Karpas-422 (cell line): ENCODE data around the gene TRIM47. TPM values are rescaled to one million over a fixed set of nuclear protein-coding genes. Genes with fewer than 3 reads are reported as not detected.
"Not testable (repeated sequence)": the region's sequence is repeated elsewhere in the genome, so short reads cannot be mapped to it uniquely, and the experiment has no call there.

Experiments used
- DNase-seq: peaks from one replicate; pipeline ENCODE4 v3.0.0-alpha.2; 2015
- H2AFZ ChIP-seq: fragments of 200-600 bp; sonication (generic); 2 replicates; pipeline ENCODE4 v1.6.1; 2014; ENCODE audit warnings: antibody characterized with exemption, low read length, mixed read lengths
- H3K27ac ChIP-seq: fragments of 200-600 bp; sonication (generic); 2 replicates; pipeline ENCODE4 v1.5.1; 2014; ENCODE audit warnings: mild to moderate bottlenecking, low read length, moderate library complexity
- H3K27me3 ChIP-seq: fragments of 200-600 bp; sonication (generic); 2 replicates; pipeline ENCODE4 v1.6.1; 2014; ENCODE audit warnings: low read length, mixed read lengths
- H3K36me3 ChIP-seq: fragments of 200-600 bp; sonication (generic); 2 replicates; pipeline ENCODE4 v1.6.1; 2014; ENCODE audit warnings: low read length, mixed read lengths; ENCODE audit not compliant: insufficient read depth
- H3K4me1 ChIP-seq: fragments of 200-600 bp; sonication (generic); 2 replicates; pipeline ENCODE4 v1.6.1; 2014; ENCODE audit warnings: mild to moderate bottlenecking, low read length, mixed read lengths
- H3K4me2 ChIP-seq: fragments of 200-600 bp; sonication (generic); 2 replicates; pipeline ENCODE4 v1.6.1; 2014; ENCODE audit warnings: low read length, low read depth, mild to moderate bottlenecking; ENCODE audit not compliant: poor library complexity, severe bottlenecking
- H3K4me3 ChIP-seq: fragments of 200-600 bp; sonication (generic); 2 replicates; pipeline ENCODE4 v1.5.1; 2014; ENCODE audit warnings: mild to moderate bottlenecking, antibody characterized with exemption, low read length, mixed read lengths
- H3K79me2 ChIP-seq: fragments of 200-600 bp; sonication (generic); 2 replicates; pipeline ENCODE4 v1.6.1; 2014; ENCODE audit warnings: mild to moderate bottlenecking, low read length, mixed read lengths
- H3K9ac ChIP-seq: fragments of 200-600 bp; sonication (generic); 2 replicates; pipeline ENCODE4 v1.6.0; 2014; ENCODE audit warnings: low read length
- H3K9me2 ChIP-seq: fragments of 200-600 bp; sonication (generic), shearing (Covaris generic); replicated peaks from 2 replicates; pipeline ENCODE4 v1.6.0; 2014; ENCODE audit warnings: mild to moderate bottlenecking, low read length, moderate library complexity; ENCODE audit not compliant: insufficient read depth
- H3K9me3 ChIP-seq: fragments of 300-700, 200-600 bp; sonication (generic); 2 replicates; pipeline ENCODE4 v1.6.1; 2014; ENCODE audit warnings: low read length, mixed read lengths
- H4K20me1 ChIP-seq: fragments of 200-600 bp; sonication (generic); 2 replicates; pipeline ENCODE4 v1.6.1; 2014; ENCODE audit warnings: mild to moderate bottlenecking, antibody characterized with exemption, low read length, low read depth; ENCODE audit not compliant: insufficient read depth
- total RNA-seq: library from RNA; depleted of rRNA; stranded (reverse); fragments of >200 nt; shearing (Covaris generic); gene quantifications from 2 replicates; pipeline ENCODE4 v1.2.3, GENCODE V29; 2014; ENCODE audit warnings: low replicate concordance

The TRIM47 gene
- total RNA-seq, 1 experiment from 2014 or later, result 7.9 TPM

GRCh38 chr17:75891605-75892555 lies 13.5 kb upstream of the TRIM47 start:
- Histone ChIP-seq H3K9ac (no peak overlapping the region), H3K79me2 (peaks cover 23% of the 10 kb centered on the region), H3K4me3 (no peak overlapping the region), H3K4me2 (no peak overlapping the region), H3K27ac (no peak overlapping the region), H4K20me1 (peaks cover 5% of the 10 kb centered on the region; the same call in 1 of the 2 replicates), H2AFZ (no peak overlapping the region), H3K36me3 (no peaks in the 10 kb centered on the region; the same call in 1 of the 2 replicates), H3K4me1 (peaks cover 19% of the 10 kb centered on the region), H3K9me3 (no peaks in the 10 kb centered on the region), H3K27me3 (no peaks in the 10 kb centered on the region), H3K9me2 (no peaks in the 10 kb centered on the region)
- DNase-seq, result no peak

GRCh38 chr17:75891022-75891604 lies 12.7 kb upstream of the TRIM47 start:
- Histone ChIP-seq H3K79me2 (peaks cover 20% of the 10 kb centered on the region), H3K36me3 (no peaks in the 10 kb centered on the region; the same call in 1 of the 2 replicates), H3K9me3 (no peaks in the 10 kb centered on the region), H3K4me2 (no peak overlapping the region), H3K27me3 (no peaks in the 10 kb centered on the region), H3K9ac (no peak overlapping the region), H4K20me1 (peaks cover 5% of the 10 kb centered on the region; the same call in 1 of the 2 replicates), H3K9me2 (no peaks in the 10 kb centered on the region), H3K4me1 (peaks cover 19% of the 10 kb centered on the region), H2AFZ (no peak overlapping the region), H3K4me3 (no peak overlapping the region), H3K27ac (no peak overlapping the region)
- DNase-seq, result no peak

- Histone ChIP-seq H3K9ac (no peak overlapping the region), H3K4me1 (peaks cover 6% of the 10 kb centered on the region), H3K27ac (no peak overlapping the region), H3K4me2 (no peak overlapping the region), H3K27me3 (no peaks in the 10 kb centered on the region), H3K9me3 (no peaks in the 10 kb centered on the region), H3K4me3 (no peak overlapping the region), H2AFZ (no peak overlapping the region), H3K9me2 (no peaks in the 10 kb centered on the region), H3K79me2 (peaks cover 4% of the 10 kb centered on the region), H4K20me1 (peaks cover 5% of the 10 kb centered on the region; the same call in 1 of the 2 replicates), H3K36me3 (no peaks in the 10 kb centered on the region; the same call in 1 of the 2 replicates)
- no peak for DNase-seq
Measured at GRCh38 chr17:75889454-75889853, 11.1 kb upstream of the TRIM47 start.

- no peak overlapping the region for H3K9ac ChIP-seq
- H3K9me2 ChIP-seq, result no peaks in the 10 kb centered on the region
- no peaks in the 10 kb centered on the region for H3K27me3 ChIP-seq
- no peak overlapping the region for H2AFZ ChIP-seq
- no peaks in the 10 kb centered on the region; the same call in 1 of the 2 replicates for H3K36me3 ChIP-seq
- H3K4me2 ChIP-seq, result no peak overlapping the region
- no peak overlapping the region for H3K4me3 ChIP-seq
- H3K79me2 ChIP-seq, result no peaks in the 10 kb centered on the region
- no peak overlapping the region for H3K27ac ChIP-seq
- DNase-seq, result no peak
- H4K20me1 ChIP-seq, result peaks cover 5% of the 10 kb centered on the region; the same call in 1 of the 2 replicates
- no peaks in the 10 kb centered on the region for H3K4me1 ChIP-seq
- no peaks in the 10 kb centered on the region for H3K9me3 ChIP-seq
Measured at GRCh38 chr17:75888484-75888883, 10.1 kb upstream of the TRIM47 start.

- not testable (repeated sequence) for H3K79me2 ChIP-seq, H3K4me2 ChIP-seq, H3K9me2 ChIP-seq, H3K4me1 ChIP-seq, H3K9ac ChIP-seq, DNase-seq, H2AFZ ChIP-seq, H3K9me3 ChIP-seq, H3K4me3 ChIP-seq, H4K20me1 ChIP-seq, H3K27me3 ChIP-seq, H3K27ac ChIP-seq, H3K36me3 ChIP-seq
Measured at GRCh38 chr17:75885860-75886259, 7.5 kb upstream of the TRIM47 start.

- Histone ChIP-seq H3K4me2 (no peak overlapping the region), H2AFZ (no peak overlapping the region), H3K79me2 (no peaks in the 10 kb centered on the region), H3K27me3 (no peaks in the 10 kb centered on the region), H4K20me1 (no peaks in the 10 kb centered on the region), H3K9me3 (no peaks in the 10 kb centered on the region), H3K4me3 (no peak overlapping the region), H3K36me3 (no peaks in the 10 kb centered on the region; the same call in 1 of the 2 replicates), H3K9ac (no peak overlapping the region), H3K9me2 (no peaks in the 10 kb centered on the region), H3K27ac (no peak overlapping the region), H3K4me1 (no peaks in the 10 kb centered on the region)
- DNase-seq, result no peak
Measured at GRCh38 chr17:75885431-75885830, 7.0 kb upstream of the TRIM47 start.

- Histone ChIP-seq H3K9me3 (no peaks in the 10 kb centered on the region), H3K9ac (no peak overlapping the region), H2AFZ (no peak overlapping the region), H3K4me3 (no peak overlapping the region), H3K4me1 (peaks cover 16% of the 10 kb centered on the region), H4K20me1 (no peaks in the 10 kb centered on the region), H3K27ac (no peak overlapping the region), H3K9me2 (no peaks in the 10 kb centered on the region), H3K4me2 (no peak overlapping the region), H3K27me3 (no peaks in the 10 kb centered on the region), H3K79me2 (no peaks in the 10 kb centered on the region), H3K36me3 (no peaks in the 10 kb centered on the region)
- DNase-seq, result no peak
Measured at GRCh38 chr17:75881678-75882454, 3.5 kb upstream of the TRIM47 start.

GRCh38 chr17:75880266-75880665 lies 1.9 kb upstream of the TRIM47 start:
- H3K9ac ChIP-seq, result no peak overlapping the region
- H3K4me1 ChIP-seq, result peaks cover 31% of the 10 kb centered on the region
- no peak for DNase-seq
- no peaks in the 10 kb centered on the region for H3K79me2 ChIP-seq
- no peaks in the 10 kb centered on the region for H3K9me2 ChIP-seq
- no peaks in the 10 kb centered on the region for H4K20me1 ChIP-seq
- no peak overlapping the region for H3K4me3 ChIP-seq
- H3K4me2 ChIP-seq, result no peak overlapping the region
- H3K9me3 ChIP-seq, result no peaks in the 10 kb centered on the region
- no peaks in the 10 kb centered on the region for H3K27me3 ChIP-seq
- no peak overlapping the region for H3K27ac ChIP-seq
- H3K36me3 ChIP-seq, result no peaks in the 10 kb centered on the region
- no peak overlapping the region for H2AFZ ChIP-seq
